Stimulated activated CD8-positive, alpha-beta memory T cell treated with anti-CD3 and anti-CD28 coated beads, Interleukin-12 subunit alpha, Interleukin-12 subunit beta, amount 100 ng/mL, for 4 hours (primary cell): ENCODE data around the gene TUBGCP4.
"Not testable (repeated sequence)": the region's sequence is repeated elsewhere in the genome, so short reads cannot be mapped to it uniquely, and the experiment has no call there.

Experiments
- DNase-seq: peaks from one replicate; pipeline ENCODE4 v3.0.0-alpha.2; 2020; ENCODE audit warnings: low read depth

The TUBGCP4 gene, protein sequence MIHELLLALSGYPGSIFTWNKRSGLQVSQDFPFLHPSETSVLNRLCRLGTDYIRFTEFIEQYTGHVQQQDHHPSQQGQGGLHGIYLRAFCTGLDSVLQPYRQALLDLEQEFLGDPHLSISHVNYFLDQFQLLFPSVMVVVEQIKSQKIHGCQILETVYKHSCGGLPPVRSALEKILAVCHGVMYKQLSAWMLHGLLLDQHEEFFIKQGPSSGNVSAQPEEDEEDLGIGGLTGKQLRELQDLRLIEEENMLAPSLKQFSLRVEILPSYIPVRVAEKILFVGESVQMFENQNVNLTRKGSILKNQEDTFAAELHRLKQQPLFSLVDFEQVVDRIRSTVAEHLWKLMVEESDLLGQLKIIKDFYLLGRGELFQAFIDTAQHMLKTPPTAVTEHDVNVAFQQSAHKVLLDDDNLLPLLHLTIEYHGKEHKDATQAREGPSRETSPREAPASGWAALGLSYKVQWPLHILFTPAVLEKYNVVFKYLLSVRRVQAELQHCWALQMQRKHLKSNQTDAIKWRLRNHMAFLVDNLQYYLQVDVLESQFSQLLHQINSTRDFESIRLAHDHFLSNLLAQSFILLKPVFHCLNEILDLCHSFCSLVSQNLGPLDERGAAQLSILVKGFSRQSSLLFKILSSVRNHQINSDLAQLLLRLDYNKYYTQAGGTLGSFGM

DNA sequence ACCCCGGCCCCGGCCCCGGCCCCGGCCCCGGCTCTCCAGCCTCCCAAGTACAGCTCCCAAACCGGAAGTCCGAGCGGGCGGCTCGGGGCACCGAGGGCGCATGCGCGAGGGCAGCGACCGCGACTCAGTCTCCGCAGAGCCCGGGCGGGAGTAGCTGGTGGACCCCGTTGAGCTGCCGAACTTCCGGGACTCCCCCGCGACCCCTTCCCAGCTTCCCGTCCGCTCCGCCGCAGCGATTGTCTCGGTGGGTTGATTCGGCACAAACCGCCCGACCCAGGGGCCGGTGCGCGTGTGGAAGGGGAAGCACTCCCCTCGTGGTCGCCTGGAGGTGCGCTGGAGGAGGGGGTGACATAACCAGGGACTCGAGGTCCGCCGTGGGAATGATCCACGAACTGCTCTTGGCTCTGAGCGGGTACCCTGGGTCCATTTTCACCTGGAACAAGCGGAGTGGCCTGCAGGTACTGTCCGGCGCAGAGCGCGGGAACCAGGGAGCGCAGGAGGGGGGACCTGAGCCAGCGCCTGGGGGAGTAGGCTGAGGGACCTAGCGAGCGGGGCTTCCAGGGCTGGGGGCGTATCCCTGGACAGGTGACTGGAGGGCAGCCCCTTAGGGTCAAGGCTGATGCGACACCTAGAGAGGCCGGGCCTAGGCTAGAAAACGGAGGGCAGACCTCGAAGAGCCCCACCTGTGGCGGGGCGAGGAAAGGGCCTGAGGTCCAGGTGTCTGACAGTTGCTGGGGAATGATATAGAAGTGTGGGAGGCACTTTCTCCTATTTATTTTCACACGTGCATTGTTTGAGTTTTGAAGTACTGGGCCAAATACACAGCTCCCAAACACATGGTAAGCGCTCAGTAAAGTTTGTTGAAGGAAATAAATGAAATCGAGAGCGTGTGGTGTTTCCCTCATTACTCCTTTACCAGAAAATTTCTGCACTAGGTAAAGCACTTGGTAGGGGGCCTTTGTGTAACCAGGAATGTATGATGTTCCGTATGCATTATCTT lies at the start of gene TUBGCP4, which contains the start of gene ZSCAN29:
TUBGCP4 (plus strand) TSS at position 127 of the 1,000 bp plus-strand sequence; CDS start at position 381, 254 bp downstream.
ZSCAN29 (minus strand) TSS at position 69 of the 1,000 bp plus-strand sequence. CDS start 1,130 bp downstream, outside the sequence.
- DNase-seq, result peak; percentile 67

DNA sequence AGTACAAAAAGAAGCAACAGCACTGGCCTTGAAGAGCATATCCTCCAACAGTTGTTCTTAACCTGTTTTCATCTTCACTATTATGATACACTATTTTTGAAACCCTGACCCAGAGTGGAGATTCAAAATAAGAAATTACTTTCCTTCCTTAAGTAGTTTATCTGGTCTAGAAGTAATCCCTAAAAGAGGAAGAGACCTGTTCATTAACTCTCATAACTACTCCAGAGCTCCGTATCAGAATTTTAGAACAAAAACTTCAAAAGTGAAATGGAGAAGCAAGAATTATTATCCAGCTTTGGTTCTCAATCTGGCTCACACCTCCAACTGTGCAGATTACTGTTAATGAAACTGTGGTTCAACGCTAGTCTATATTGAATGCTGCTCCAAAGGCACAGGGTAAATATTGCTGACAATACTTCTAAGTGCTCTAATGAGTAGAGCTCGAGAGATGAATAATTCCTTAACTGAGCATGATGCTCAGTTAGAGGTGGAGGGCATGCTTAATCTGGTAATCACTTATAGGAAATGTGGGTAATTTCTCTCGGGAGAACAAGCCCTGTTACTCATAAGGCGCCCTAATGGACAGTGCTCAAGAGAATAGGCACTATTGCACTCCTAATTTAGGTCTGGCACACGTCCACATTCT lies 45.7 kb upstream of the TUBGCP4 start:
- DNase-seq, result no peak

DNA sequence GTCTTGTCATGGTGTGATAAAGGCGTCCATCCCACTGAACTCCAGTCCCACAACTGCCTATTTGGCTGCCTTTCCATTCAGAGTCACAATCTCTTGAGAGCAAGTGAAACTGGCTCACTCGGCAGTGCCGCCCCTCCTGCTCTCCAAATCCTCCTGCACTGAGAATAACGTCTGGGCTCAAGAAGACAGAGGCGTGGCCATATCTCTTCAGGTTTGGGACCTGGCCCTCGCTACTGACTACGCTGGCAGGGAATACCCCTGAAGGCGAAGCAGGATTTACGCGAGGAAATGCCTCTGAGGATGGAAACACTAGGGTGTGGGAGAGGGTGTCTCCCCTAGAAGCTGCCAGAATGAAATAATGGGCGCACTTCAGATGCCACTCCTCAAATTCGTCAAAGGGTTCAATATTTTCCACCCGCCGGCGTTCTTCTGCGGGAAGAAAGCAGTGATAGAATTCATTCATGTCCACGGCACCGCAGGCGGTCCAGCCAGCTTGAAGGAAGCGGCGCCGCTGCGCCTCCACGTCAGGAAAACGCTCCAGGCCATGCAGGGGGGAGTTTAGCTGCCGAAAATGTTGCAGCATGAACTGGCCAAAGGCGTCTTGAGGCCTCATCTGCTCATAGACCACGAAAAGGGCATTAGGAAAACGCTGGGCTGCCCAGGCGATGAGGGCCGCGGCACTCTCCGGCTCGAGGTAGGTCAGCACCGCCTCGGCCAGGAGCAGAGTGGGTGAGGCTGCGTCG lies 41.5 kb upstream of the TUBGCP4 start:
- no peak for DNase-seq

DNA sequence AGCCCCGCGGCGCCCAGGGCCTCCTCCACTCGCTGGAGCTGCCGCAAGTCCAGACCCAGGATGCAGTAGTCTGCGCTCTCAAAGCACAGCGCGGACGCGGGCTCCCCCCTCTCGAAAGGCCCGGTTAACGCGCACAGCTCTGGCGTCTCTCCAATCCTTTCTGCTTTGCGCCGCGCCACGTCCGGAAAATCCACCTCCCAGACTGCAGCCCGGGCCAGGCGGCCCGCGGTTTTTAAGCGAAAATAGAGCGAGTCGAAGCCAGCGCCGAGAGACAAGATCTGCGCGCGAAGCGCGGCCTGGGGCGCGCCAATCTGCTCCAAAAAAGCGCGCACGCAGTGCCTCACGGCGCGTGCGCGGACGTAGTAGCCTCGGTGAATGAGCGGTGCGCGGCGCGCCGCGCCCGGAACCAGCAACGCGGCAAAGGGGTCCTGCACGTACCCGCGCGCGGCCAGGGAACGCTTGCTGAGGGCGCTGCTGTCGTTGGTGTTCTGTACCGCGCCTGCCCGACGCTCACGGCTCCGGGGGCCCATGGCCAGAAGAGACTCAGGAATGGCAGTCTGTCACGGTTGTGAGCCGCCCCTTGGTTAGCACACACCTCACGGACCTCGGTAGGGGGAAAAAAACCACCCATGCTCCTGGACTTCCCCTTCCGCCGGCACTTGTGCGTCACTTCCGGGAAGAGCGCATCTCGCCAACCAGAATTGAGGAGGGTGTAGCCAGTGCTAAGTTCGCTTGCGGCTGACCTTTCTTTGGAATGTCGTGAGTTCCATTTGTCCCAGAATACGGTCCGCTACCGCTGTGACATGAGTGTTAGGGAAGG lies 40.7 kb upstream of the TUBGCP4 start, which contains the start of gene LCMT2:
LCMT2 (minus strand) TSS at position 614 of the 820 bp plus-strand sequence; CDS start at position 530, 84 bp downstream.
- DNase-seq, result peak; percentile 79

DNA sequence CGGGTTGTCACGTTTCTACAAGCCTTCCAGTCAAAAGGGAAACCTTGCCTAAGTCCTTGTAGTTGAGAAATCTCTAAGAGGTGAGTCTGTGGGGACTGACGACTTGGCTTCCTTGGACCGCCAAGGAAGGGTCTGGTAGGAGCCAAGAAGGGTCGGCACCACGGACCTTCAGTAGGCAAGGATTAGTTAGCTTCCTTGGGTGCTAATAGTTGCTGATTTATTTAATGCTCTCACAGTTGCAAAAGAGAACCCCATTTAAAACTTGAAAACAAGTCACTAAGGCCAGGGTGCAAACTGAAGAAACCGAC lies 40.2 kb upstream of the TUBGCP4 start:
- no peak for DNase-seq

DNA sequence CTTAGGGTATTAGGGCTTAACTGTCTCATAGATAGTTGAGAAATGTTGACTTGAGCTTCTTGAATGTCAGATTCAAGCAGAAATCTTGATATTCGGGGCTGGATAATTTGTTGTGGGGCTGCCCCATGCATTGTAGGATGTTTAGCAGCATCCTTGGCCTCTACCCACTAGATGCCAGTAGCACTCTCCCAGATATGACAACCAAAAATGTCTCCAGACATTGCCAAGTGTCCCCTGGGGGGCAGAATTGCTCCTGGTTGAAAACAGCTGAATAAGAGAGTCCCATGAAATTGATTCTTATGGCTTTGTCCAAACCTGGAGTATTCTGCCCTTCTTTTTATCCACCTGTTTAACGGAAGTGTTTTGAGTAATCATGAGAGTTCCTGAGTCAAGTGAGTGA lies 24.6 kb upstream of the TUBGCP4 start:
- no peak for DNase-seq

DNA sequence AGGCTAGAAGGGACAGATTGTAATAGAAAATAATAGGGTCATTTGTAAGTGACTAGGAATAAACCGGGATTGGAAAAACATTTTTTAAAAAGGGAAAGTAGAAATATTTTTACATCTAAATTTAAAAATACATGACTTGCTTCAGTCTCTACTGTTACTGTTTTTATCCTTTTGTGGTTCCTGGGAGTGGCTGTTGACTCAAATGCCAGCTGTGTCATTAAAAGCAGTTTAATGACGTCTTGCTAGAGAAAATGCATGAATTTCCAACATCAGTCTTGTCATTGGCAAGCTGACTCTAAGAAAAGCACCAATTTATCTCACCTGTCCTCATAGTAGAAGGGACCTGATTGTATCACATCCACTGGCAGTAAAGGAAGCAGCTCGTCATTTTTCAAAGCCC lies 23.8 kb upstream of the TUBGCP4 start:
- DNase-seq, result no peak

DNA sequence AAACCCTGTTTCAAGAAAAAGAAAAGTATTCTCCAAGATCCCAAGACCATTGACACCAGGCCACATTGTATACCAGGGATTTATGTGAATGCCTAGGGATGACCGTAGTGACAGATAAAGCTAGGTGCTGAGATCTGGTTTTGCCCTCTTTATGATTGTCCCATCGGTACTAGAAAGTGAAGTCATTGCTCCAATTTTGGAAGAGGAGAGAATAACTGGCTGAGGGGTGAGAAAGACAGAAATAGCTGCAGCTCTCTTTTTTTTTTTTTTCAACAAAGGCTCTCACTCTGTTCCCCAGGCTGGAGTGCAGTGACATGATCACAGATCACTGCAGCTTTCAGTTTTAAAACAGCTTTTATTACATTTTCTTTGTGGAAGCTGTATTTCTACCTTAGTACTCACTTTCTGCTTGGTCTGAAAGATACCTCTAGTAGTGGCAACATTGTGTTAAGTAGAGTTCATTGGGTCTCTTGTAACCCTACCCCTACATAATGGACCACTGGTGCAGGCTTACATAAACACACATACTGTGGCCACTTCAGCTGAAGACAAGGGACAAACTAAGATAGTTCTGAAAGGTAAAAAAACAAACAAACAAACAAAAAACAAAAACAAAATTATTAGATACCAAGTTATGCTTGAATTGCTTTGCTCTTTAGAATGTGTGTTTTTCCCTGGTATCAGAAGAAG lies 18.1 kb upstream of the TUBGCP4 start:
- DNase-seq, result no peak

DNA sequence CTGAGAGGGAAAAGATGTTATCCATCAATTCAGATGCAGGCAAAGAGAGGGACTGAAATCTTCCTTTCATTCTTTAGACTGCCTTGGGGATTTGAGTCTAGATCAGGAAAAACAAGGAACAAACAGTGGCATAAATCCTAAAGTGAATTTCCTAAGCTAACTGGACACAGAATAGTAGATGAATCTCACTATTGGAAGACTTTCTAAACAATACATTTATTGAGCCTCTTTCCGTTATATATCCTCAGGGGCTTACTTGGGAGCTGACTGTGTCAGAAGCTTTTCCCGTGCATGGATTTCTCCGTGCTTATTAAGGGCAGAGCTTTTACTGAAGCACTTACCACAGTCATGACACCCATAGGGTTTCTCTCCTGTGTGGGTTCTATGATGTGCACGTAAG lies 10.1 kb upstream of the TUBGCP4 start:
- no peak for DNase-seq

DNA sequence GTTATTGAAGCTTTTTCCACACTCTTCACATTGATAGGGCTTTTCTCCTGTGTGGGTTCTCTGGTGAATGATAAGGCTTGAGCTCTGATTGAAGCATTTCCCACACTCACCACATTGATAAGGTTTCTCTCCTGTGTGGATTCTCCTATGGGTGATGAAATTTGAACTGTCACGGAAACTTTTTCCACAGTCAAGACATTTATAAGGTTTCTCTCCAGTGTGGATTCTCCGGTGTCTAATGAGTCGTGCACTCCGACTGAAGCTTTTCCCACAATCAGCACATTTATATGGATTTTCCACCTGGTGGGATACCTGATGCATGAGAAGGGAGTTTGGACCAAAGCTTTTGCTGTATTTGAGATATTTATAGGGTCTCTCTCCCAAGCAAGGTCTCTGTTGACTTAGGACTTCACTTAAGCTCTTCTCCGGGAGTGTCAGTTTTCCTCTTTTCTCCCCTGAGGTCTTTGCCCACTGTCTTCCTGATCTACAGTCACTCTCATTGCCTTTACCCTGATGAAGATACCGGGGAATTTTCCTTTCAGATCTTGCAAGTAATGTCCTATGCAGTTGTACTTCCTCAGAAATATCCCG lies 9.5 kb upstream of the TUBGCP4 start:
- DNase-seq, result no peak

DNA sequence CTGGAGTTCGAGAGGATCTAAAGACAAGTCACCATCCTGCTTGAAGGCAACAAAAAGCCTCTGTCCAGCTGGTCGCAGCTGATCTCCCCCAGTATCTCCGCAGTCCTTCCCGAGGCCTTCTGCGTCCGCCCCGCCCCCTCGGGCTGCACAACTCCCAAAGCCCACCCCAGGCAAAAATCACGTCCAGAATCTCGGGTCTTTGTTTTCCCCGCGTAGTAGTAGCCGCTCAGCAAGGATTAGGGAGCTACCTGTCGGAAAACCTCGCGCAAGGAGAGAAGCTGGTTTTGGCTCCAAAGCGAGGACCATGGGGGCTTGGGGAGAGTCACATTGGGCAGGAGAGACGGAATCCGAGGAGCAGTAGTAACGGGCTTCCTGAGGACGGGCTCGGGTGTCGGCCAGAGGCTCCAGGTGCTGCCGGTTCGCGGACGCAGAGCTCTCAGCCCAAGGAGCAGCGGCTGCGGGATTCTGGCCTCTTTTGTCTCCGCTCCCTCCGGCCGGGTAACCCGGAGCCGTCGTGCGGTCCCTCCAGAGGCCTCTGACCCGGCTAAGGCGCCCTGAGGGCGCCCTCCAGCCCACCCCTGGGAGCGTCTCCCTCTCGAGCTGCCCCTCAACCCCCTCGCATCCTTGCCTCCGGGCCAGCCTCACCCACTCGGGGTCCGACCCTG lies 459 bp upstream of the TUBGCP4 start:
- no peak for DNase-seq

DNA sequence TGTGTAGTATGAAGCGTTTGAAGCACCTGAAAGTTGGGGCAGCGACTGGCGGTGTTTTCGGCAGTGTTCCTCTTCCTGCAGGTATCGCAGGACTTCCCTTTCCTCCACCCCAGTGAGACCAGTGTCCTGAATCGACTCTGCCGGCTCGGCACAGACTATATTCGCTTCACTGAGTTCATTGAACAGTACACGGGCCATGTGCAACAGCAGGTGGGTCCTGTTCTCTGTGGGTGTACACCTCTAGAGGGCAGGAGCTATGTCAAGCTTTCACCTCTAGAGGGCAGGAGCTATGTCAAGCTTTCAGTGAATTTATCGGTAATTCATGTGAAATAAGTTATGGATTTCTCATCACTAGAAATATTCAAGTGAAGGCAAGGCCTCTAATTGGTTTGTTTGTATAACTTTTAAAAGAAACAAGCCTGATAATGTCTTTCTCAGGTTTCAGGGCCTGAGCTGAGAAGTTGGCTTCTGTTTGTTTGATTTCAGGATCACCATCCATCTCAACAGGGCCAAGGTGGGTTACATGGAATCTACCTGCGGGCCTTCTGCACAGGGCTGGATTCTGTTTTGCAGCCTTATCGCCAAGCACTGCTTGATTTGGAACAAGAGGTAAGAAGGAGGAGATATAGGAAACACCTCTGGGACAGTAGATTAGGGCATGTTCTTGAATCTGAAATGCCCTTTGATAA lies 5.3 kb downstream of the TUBGCP4 start:
- DNase-seq, result no peak

DNA sequence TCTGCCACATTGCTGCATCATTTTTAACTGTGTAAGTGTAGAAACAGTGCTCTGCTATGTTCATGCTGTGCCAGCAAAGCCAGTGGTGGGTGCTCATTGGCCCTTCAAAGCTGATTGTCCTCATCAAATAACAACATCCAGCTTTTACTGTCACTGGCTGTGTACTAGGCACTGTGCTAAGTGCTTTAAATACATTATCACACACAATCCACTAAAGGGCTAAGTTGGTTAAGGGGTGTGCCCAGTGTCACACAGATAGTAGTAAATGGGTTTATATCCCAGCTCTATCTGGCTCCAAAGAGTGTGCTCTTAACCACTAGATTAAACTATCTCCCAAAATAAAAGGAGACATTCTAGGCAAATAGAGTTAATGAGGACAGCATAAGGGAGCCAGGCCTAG lies 7.7 kb downstream of the TUBGCP4 start:
- no peak for DNase-seq

DNA sequence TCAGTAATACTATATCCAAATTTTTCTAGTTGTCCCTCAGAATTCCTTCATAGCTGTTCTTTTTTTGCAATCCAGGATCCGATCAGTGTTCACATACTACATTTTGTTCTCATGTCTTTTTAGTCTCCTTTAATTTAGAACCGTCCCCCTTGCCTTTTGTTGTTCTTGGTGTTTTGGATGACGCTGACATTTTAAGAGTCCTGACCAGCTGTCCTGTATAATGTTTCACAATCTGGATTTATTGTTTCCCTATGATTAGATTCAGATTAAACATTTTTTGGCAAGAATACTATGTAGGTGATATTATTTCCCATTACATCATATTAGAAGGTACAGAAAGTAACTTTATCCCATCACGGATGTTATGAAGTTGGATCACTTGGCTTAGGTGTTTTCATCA lies 11.4 kb downstream of the TUBGCP4 start:
- no peak for DNase-seq

DNA sequence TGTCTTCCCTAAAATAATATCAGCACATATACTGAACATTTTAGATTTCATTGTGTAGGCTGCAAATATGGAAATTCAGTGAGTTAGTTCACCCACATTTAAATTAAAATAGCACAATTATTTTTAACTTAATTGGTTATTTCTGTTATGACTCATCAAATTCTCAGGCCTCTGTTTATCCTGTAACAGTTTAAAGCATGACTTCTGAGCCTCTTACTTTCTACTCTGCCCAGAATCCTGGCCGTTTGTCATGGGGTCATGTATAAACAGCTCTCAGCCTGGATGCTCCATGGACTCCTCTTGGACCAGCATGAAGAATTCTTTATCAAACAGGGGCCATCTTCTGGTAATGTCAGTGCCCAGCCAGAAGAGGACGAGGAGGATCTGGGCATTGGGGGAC lies 12.2 kb downstream of the TUBGCP4 start:
- no peak for DNase-seq

DNA sequence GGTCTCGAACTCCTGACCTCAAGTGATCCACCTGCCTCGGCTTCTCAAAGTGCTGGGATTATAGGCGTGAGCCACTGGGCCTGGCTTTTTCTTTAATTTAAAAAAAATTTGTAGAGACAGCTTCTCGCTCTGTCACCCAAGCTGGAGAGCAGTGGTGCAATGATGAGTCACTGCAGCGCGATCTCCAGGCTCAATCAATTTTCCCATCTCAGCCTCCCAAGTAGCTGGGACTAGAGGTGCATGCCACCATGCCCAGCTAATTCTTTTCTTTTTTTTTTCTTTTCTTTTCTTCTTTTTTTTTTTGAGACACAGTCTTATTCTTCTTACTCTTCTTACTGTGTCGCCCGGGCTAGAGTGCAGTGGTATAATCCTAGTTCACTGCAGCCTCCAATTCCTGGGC lies 19.8 kb downstream of the TUBGCP4 start:
- DNase-seq, result no peak

DNA sequence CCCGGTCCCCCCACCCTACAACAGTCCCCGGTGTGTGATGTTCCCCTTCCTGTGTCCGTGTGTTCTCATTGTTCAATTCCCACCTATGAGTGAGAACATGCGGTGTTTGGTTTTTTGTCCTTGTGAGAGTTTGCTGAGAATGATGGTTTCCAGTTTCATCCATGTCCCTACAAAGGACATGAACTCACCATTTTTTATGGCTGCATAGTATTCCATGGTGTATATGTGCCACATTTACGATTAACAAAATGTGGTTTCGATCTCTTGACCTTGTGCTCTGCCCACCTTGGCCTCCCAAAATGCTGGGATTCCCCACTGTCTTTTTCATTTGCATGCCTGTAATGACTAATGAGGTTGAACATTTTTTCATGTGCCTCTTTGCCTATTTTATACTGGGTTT lies 22.7 kb downstream of the TUBGCP4 start:
- DNase-seq, result not testable (repeated sequence)

DNA sequence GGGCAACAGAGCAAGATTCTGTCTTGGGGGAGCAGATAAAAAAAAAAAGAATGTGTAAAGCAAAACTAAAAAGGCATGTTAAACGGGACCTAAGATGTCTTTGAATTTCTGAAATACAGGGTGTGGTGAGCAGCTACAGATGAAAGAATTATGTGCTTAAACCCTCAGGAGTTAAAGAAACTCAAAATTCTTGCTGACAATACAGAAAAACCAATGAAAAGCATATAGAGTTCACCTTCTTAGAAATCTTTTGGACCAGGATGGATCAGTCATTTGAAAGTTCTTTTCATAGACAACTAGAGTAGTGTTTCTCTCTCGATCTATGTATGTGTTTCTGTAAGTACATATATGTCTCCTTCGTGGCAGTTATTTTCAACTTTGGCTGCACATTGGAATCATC lies 31.4 kb downstream of the TUBGCP4 start:
- DNase-seq, result no peak
